ENCODE data around the gene IRF2BP1.

IRF2BP1 gene

DNA sequence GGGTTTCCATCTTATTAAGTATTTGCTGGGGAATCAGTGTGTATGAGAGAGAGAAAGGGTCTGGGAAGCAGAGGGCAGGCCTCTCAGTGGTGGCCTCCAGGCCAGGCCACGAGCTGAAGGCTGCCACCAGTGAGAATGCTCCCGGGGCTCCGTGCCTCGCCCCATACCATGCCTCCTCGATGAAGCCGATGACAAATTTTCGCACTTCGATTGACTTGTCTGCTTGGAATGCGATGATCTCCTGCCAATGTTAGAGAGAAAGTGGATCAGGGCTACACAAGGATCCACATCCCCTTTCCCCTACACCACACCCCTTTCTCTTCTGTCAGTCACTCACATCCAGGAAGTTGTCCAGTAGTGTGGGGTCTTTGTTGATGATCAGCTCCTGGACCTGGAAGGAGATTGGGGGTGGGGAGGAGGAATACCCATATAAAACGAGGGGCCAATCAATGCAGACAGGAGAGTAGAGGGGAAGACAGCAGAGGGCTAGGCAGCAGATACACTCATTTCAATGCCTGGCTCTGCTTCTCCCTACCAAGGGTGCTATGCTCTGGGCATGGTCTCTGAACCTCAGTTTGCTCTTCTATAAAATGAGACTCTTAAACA lies 33.7 kb downstream of the IRF2BP1 start:
- intact Hi-C loops (cut with micrococcal nuclease): no loop called here
- no peaks in the 10 kb centered on the region for H3K9me3 Mint-ChIP-seq
- no peak overlapping the region for H3K27ac Mint-ChIP-seq
- no peaks in the 10 kb centered on the region for H3K4me1 Mint-ChIP-seq (ENCODE audit: low read depth)
- no peak overlapping the region for H3K4me3 Mint-ChIP-seq
- no peaks in the 10 kb centered on the region for H3K27me3 Mint-ChIP-seq
- peaks cover 100% of the 10 kb centered on the region for H3K36me3 Mint-ChIP-seq (ENCODE audit: low read depth)

DNA sequence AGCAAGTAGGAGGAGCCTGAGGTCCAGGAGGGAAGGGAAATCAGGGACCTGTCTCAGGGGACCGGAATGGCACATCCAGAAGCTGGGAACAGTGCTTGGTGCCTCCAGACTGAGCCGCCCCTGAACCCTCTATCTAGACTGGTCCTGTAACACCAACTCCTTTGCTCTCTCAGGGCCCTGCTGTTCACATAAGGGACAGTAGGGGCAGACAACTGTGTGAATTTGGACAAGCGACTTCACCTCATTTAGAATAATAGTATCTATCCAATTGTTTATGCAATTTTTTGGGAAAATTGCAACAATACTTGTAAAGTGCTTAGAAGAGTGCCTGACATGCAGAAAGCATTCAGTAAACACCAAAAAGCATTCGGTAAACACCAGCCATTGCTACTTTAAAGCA lies 37.0 kb downstream of the IRF2BP1 start:
- Mint-ChIP-seq H3K9me3 (no peaks in the 10 kb centered on the region), H3K27ac (no peak overlapping the region), H3K36me3 (ENCODE audit: low read depth) (peaks cover 99% of the 10 kb centered on the region), H3K4me1 (ENCODE audit: low read depth) (no peaks in the 10 kb centered on the region), H3K27me3 (no peaks in the 10 kb centered on the region), H3K4me3 (no peak overlapping the region)
- intact Hi-C loops (cut with micrococcal nuclease): no loop called here

DNA sequence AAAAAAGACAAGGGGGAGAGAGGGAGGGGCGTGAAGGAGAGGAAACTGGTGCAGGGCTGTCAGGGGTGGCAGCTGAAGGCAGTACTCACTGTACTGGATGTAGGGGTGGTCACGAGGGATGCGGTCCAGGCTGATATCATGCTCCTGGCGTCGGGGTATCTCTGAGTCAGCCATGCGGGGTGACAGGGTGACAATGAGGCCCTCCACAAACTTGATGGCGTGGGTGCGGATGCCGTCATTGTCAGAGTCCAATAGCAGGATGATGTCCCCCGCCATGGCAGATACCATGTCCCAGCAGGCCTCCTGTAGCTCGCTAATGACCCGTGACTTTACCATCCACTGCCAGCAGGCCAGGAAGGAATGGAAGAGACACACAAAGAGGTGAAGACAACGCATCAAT lies 38.3 kb downstream of the IRF2BP1 start:
- peaks cover 99% of the 10 kb centered on the region for H3K36me3 Mint-ChIP-seq (ENCODE audit: low read depth)

DNA sequence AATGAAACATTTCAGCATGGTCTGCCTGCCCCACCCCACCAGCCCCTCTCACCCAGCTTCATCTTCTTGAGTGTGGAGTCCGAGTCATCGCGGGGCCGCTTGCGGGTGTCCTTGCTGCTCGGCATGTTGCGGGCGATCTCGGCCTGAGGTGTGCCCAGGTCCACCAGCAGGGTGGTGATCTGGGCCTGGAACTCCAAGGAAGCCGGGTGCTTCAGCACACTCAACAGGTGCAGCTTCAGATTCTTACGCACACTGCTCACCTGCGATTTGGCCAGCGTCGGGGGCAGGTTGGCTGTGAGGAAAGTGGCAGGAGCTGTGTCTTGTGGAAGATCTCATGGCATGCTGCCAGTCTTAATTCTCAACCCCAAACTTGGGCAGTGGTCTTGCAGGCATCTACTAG lies 43.7 kb downstream of the IRF2BP1 start:
- Mint-ChIP-seq H3K9me3 (no peaks in the 10 kb centered on the region), H3K27ac (no peak overlapping the region), H3K27me3 (no peaks in the 10 kb centered on the region), H3K4me3 (no peak overlapping the region), H3K4me1 (ENCODE audit: low read depth) (no peaks in the 10 kb centered on the region), H3K36me3 (ENCODE audit: low read depth) (peaks cover 98% of the 10 kb centered on the region)
- intact Hi-C loops (cut with micrococcal nuclease): no loop called here

More for the DNA sequence above, 38.3 kb downstream of the IRF2BP1 start:
- intact Hi-C loops (cut with micrococcal nuclease): no loop called here
- Mint-ChIP-seq H3K9me3 (no peaks in the 10 kb centered on the region), H3K27me3 (no peaks in the 10 kb centered on the region), H3K4me1 (ENCODE audit: low read depth) (no peaks in the 10 kb centered on the region), H3K27ac (no peak overlapping the region), H3K4me3 (no peak overlapping the region)

DNA sequence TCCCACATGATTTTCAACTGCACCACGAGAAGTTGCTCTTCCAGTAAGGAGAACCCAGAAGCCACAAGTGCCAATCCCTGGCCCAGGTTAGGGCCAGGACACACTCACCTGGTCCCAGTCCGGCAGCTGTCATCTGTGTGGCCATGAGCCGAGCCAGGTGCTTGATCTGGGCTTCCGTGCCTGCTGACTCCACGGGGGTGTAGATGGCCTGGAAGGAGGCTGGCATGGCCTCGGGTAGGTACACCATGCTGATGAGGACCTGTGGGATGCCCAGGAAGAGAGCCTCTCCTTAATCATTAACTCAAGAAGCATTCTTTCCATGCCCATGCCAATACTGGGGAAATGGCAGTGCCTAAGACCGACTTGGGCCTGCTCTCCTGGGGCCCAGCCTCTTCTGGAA lies 51.0 kb downstream of the IRF2BP1 start:
- no peaks in the 10 kb centered on the region for H3K9me3 Mint-ChIP-seq
- peaks cover 100% of the 10 kb centered on the region for H3K36me3 Mint-ChIP-seq (ENCODE audit: low read depth)
- H3K27ac Mint-ChIP-seq: no peak overlapping the region
- H3K4me3 Mint-ChIP-seq: no peak overlapping the region
- intact Hi-C loops (cut with micrococcal nuclease): no loop called here
- H3K27me3 Mint-ChIP-seq: no peaks in the 10 kb centered on the region
- H3K4me1 Mint-ChIP-seq (ENCODE audit: low read depth): no peaks in the 10 kb centered on the region

Data from dendritic cell treated with granulocyte-macrophage colony-stimulating factor and Interleukin-4, amounts not matched to agents 40 ng/mL and 50 ng/mL, for 4 days (primary cell).